ENCODE data around the gene MYBPH. TPM values are rescaled to one million over a fixed set of nuclear protein-coding genes. Genes with fewer than 3 reads are reported as not detected.
A peak's percentile ranks its signal among the peaks of the same experiment; 100 is the strongest.

Gene MYBPH
- total RNA-seq, 1 experiment from 2014 or later = not detected

GRCh38 chr1:203217668-203218067 is 42.0 kb upstream of the MYBPH start:
- Histone ChIP-seq H3K56ac (ENCODE audit: insufficient read length, low read depth, low read length) (no peak overlapping the region), H4K8ac (replicated peaks; ENCODE audit: insufficient read length, low read depth, low read length) (no peak overlapping the region), H4K91ac (ENCODE audit: insufficient read length, low read depth, low read length) (no peak overlapping the region), H3K14ac (ENCODE audit: insufficient read depth, low read length) (no peak overlapping the region; the same call in 1 of the 2 replicates), H2BK12ac (ENCODE audit: insufficient read length, low read depth, low read length) (no peak overlapping the region), H3K9ac (ENCODE audit: extremely low read depth, insufficient read length, low read length) (no peak overlapping the region), H4K20me1 (ENCODE audit: control insufficient read depth, insufficient read depth, insufficient read length) (no peaks in the 10 kb centered on the region), H3K23ac (ENCODE audit: insufficient read length, low read depth, low read length) (no peak overlapping the region), H3K18ac (ENCODE audit: insufficient read length, low read depth, low read length) (no peak overlapping the region), H3K4ac (ENCODE audit: low read depth, low read length) (no peak overlapping the region), H2BK15ac (ENCODE audit: low read depth, low read length) (no peak overlapping the region), H3K23me2 (ENCODE audit: insufficient read length, low read depth, low read length, poor library complexity, severe bottlenecking) (no peaks in the 10 kb centered on the region), H3K4me1 (ENCODE audit: insufficient read depth, low read length) (no peaks in the 10 kb centered on the region; the same call in 1 of the 2 replicates), H3K79me2 (ENCODE audit: insufficient read depth, low read length) (no peaks in the 10 kb centered on the region), H2BK5ac (ENCODE audit: insufficient read length, low read length) (no peak overlapping the region), H2AFZ (ENCODE audit: low read length) (no peak overlapping the region), H4K5ac (ENCODE audit: insufficient read length, low read depth, low read length) (no peak overlapping the region), H3K79me1 (ENCODE audit: insufficient read depth, low read depth, low read length, poor library complexity, severe bottlenecking) (no peaks in the 10 kb centered on the region), H3K27ac (ENCODE audit: insufficient read length, low read depth, low read length) (no peak overlapping the region), H2BK120ac (ENCODE audit: low read depth, low read length, poor library complexity, severe bottlenecking) (no peak overlapping the region), H3K4me2 (ENCODE audit: insufficient read depth, insufficient read length, low read length) (no peak overlapping the region), H3K9me3 (ENCODE audit: control insufficient read depth, low read depth, low read length) (no peaks in the 10 kb centered on the region), H2BK20ac (ENCODE audit: low read depth, low read length, poor library complexity, severe bottlenecking) (no peak overlapping the region), H2AK5ac (ENCODE audit: insufficient read length, low read length) (no peak overlapping the region), H3K27me3 (ENCODE audit: insufficient read depth, low read length) (no peaks in the 10 kb centered on the region), H3T11ph (ENCODE audit: low read length) (no peak overlapping the region)
- H3K27ac Mint-ChIP-seq = no peak overlapping the region
- TF ChIP-seq, protein P1, sequence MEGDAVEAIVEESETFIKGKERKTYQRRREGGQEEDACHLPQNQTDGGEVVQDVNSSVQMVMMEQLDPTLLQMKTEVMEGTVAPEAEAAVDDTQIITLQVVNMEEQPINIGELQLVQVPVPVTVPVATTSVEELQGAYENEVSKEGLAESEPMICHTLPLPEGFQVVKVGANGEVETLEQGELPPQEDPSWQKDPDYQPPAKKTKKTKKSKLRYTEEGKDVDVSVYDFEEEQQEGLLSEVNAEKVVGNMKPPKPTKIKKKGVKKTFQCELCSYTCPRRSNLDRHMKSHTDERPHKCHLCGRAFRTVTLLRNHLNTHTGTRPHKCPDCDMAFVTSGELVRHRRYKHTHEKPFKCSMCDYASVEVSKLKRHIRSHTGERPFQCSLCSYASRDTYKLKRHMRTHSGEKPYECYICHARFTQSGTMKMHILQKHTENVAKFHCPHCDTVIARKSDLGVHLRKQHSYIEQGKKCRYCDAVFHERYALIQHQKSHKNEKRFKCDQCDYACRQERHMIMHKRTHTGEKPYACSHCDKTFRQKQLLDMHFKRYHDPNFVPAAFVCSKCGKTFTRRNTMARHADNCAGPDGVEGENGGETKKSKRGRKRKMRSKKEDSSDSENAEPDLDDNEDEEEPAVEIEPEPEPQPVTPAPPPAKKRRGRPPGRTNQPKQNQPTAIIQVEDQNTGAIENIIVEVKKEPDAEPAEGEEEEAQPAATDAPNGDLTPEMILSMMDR (conservative IDR thresholded peaks at IDR 0.05) = no peak
- H3K4me1 Mint-ChIP-seq = peaks cover 13 to 29% of the 10 kb centered on the region in 2 experiments
- no peaks in the 10 kb centered on the region; a peak in 1 of 5 replicates for H3K9me3 Mint-ChIP-seq
- DNase-seq = peak; percentile 64
- H3K4me3 Mint-ChIP-seq = no peak overlapping the region
- no peaks in the 10 kb centered on the region; a peak in 1 of 7 replicates for H3K36me3 Mint-ChIP-seq (ENCODE audit: insufficient read depth in 1 of 3, low read depth in 3 of 3)
- H3K27me3 Mint-ChIP-seq (ENCODE audit: low read depth) = peaks cover 10% of the 10 kb centered on the region
- WGBS (ENCODE audit: extremely low coverage, insufficient read length, low lambda C conversion rate) = no CpG with 5 or more reads among the region's 7 CpGs

All from H9 (cell line).